Esophagus muscularis mucosa (tissue), 4 donors: ENCODE measurements around the gene DUSP28. TPM values are rescaled to one million over a fixed set of nuclear protein-coding genes. Genes with fewer than 3 reads are reported as not detected.

ENCODE experiments used
- DNase-seq: peaks from one replicate; pipeline ENCODE4 v3.0.0-alpha.2; 2017; ENCODE audit errors: extremely low spot score
- H3K27ac ChIP-seq, 4 donors: fragments of 200-600 bp; sonication (generic); replicated peaks in 1 of 4; 1 replicate in 3 of 4; 2 replicates in 1 of 4; pipeline ENCODE4 v1.5.1; 2016 to 2019; ENCODE audit warnings: mild to moderate bottlenecking in 1 of 4
- H3K27me3 ChIP-seq, 4 donors: fragments of 200-600 bp; sonication (generic); one replicate each; pipeline versions ENCODE4 v1.5.1 to v1.6.0; 2016 to 2019
- H3K36me3 ChIP-seq, 4 donors: fragments of 200-600 bp; sonication (generic); one replicate each; pipeline ENCODE4 v1.5.1; 2016 to 2019
- H3K4me1 ChIP-seq, 4 donors: fragments of 200-600 bp; sonication (generic); one replicate each; pipeline ENCODE4 v1.5.1; 2016 to 2019
- H3K4me3 ChIP-seq, 4 donors: fragments of 200-600 bp; sonication (generic); 1 replicate in 2 of 4; 2 replicates in 2 of 4; pipeline ENCODE4 v1.5.1; 2016 to 2019; ENCODE audit warnings: mild to moderate bottlenecking in 4 of 4, moderate library complexity in 1 of 4
- H3K9me3 ChIP-seq, 4 donors: fragments of 200-600 bp; sonication (generic); 1 replicate in 3 of 4; 2 replicates in 1 of 4; pipeline ENCODE4 v1.5.1; 2016 to 2019
- EP300 ChIP-seq: sonication (generic); formaldehyde crosslinking; IDR thresholded peaks from one replicate; pipeline ENCODE4 v1.6.1; 2017; ENCODE audit warnings: antibody characterized with exemption
- POLR2A ChIP-seq: fragments of 450-650 bp; IDR thresholded peaks from one replicate; pipeline ENCODE4 v1.6.1; 2017; ENCODE audit warnings: antibody characterized with exemption, moderate library complexity, mild to moderate bottlenecking, low read depth
- POLR2AphosphoS5 ChIP-seq, 2 donors: sonication (generic); formaldehyde crosslinking; IDR thresholded peaks; one replicate each; pipeline ENCODE4 v1.6.1; 2017; ENCODE audit warnings: antibody characterized with exemption in 2 of 2
- WGBS: methylation state at CpG from one replicate; pipeline ENCODE4 v1.1.5; 2018; 5-methylcytosine and 5-hydroxymethylcytosine counted together
- intact Hi-C: fragments of 100-400 bp; cut with DNase I; formaldehyde crosslinking; loops from one replicate; pipeline ENCODE4 v1.15.1; 2023
- total RNA-seq, 4 donors: library from RNA; depleted of rRNA; stranded (reverse); fragments of >200 nt; gene quantifications; one replicate each; pipeline versions ENCODE4 v1.1.0 to v1.2.1, GENCODE V29; 2016
- TF ChIP-seq, protein P1 (sequence below), 3 experiments: fragments of 200-600 bp in 2 of 3; fragments of 450-650 bp in 1 of 3; sonication (generic) in 2 of 3; IDR thresholded peaks; one replicate each; pipeline ENCODE4 v1.5.1; 2017 to 2019; ENCODE audit warnings: antibody characterized with exemption in 3 of 3, mild to moderate bottlenecking in 2 of 3, moderate library complexity in 1 of 3

Gene DUSP28
- total RNA-seq, 4 donors from 2014 or later, result 3.8 to 7.3 (median 4.8) TPM

DNA sequence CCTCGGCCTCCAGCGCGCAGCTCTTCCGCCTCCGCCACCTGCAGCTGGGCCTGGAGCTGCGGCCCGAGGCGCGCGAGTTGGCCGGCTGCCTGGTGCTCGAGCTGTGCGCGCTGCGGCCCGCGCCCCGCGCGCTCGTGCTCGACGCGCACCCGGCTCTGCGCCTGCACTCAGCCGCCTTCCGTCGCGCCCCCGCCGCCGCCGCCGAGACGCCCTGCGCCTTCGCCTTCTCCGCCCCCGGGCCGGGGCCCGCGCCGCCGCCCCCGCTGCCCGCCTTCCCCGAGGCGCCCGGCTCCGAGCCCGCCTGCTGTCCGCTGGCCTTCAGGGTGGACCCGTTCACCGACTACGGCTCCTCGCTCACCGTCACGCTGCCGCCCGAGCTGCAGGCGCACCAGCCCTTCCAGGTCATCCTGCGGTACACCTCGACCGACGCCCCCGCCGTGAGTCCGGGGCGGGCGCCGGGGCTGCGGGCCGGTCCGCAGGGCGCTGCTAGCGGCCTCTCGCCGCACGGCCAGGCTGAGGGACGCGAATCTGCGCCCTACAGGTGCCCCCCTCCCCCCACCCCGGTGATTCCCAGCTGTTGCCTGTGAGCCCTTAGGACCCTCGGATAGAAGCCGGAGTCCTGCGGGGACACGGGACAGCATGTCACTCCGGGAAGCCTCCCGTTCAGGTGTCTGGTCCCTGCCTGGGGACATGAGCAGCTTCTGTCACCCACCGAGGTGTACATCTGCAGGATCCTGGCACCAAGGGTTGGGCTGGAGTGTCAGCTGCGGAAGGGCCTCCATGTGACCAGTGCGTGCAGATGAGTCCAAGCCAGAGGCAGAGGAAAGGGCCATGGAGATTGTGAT, 8.7 kb downstream of the DUSP28 start:
- Histone ChIP-seq H3K4me3 (peak overlapping the region; percentile 73 to 90 (median 87)), H3K9me3 (no peaks in the 10 kb centered on the region), H3K27me3 (no peaks in the 10 kb centered on the region), H3K36me3 (peaks cover 4 to 24% (median 23%) of the 10 kb centered on the region in 4 donors), H3K27ac (peak overlapping the region; percentile 81 to 96 (median 83)), H3K4me1 (peaks cover 45 to 74% (median 62%) of the 10 kb centered on the region in 4 donors)
- intact Hi-C loops, result loop anchor here (10.0 kb wide), 1 partner anchor 134 kb away; the partner anchor contains the start of gene GPC1
- no CpG with 5 or more reads among the region's 93 CpGs for WGBS
- no peak for DNase-seq
- TF ChIP-seq, protein P1, sequence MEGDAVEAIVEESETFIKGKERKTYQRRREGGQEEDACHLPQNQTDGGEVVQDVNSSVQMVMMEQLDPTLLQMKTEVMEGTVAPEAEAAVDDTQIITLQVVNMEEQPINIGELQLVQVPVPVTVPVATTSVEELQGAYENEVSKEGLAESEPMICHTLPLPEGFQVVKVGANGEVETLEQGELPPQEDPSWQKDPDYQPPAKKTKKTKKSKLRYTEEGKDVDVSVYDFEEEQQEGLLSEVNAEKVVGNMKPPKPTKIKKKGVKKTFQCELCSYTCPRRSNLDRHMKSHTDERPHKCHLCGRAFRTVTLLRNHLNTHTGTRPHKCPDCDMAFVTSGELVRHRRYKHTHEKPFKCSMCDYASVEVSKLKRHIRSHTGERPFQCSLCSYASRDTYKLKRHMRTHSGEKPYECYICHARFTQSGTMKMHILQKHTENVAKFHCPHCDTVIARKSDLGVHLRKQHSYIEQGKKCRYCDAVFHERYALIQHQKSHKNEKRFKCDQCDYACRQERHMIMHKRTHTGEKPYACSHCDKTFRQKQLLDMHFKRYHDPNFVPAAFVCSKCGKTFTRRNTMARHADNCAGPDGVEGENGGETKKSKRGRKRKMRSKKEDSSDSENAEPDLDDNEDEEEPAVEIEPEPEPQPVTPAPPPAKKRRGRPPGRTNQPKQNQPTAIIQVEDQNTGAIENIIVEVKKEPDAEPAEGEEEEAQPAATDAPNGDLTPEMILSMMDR (IDR thresholded peaks at IDR 0.05), result no peak
- TF ChIP-seq POLR2AphosphoS5 (IDR thresholded peaks at IDR 0.05), result no peak
- TF ChIP-seq POLR2A, result no peak
- no peak for TF ChIP-seq EP300

DNA sequence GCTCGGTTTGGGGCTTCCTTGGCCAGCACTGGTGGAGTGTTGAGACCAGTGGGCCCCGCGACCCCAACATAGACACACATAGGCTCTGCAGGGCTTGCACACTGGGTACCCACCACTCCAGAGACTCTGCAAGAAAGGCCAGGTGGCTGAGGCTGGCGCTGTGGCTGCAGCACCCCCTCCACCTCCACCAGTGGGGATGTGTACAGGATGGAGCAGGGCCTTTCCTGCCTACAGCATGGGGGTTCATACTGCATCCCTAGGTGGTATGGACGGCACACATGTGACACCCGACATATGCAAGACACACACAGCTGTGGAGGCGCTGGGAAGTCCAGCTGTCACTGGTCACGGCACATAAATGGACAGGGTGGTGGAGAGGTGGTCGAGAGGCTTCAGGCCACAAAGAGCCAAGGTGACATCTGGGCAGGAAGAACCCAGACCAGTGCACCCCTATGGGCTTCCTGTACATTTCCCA, 9.4 kb downstream of the DUSP28 start:
- no peaks in the 10 kb centered on the region for H3K9me3 ChIP-seq
- H3K36me3 ChIP-seq, result peaks cover 9 to 31% (median 28%) of the 10 kb centered on the region in 4 donors
- no peak for TF ChIP-seq EP300
- TF ChIP-seq POLR2AphosphoS5 (IDR thresholded peaks at IDR 0.05), result no peak
- TF ChIP-seq, protein P1 (IDR thresholded peaks at IDR 0.05), result no peak
- TF ChIP-seq POLR2A, result no peak
- 84% methylated on average over 8 of the region's 9 CpGs for WGBS
- peaks cover 45 to 68% (median 60%) of the 10 kb centered on the region in 4 donors for H3K4me1 ChIP-seq
- intact Hi-C loops, result loop anchor here (10.0 kb wide), 1 partner anchor 135 kb away; the partner anchor contains the start of gene GPC1
- H3K27ac ChIP-seq, result peak overlapping the region; percentile 81 to 96 (median 83)
- H3K27me3 ChIP-seq, result no peaks in the 10 kb centered on the region
- H3K4me3 ChIP-seq, result peak overlapping the region; percentile 73 to 90 (median 87)
- DNase-seq, result no peak

DNA sequence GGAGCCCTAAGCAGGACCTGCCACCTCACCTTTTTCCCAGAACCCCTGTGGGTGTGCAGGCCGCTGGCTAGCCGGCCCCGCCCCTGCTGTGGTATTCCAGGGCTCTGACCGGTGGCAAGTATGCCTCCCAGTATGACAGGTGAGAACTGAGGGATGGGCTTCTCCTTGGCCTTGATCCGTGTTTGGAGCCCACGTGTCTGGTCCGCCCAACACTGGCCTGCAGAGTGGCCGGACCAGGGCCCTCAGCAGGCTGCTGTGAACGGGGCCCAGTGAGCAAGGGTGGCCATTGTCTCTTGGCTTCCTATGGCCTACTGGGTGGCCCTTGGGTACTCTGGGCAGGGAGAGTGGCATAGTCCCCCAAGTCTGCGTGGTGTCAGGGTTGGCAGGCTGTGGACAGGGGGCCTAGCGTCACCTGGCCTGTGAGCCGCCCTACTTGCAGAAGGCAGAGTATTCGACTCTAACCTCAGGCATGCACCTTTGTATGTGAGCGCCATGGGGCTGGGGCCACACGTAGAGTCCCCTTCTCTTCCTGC, 9.9 kb downstream of the DUSP28 start:
- peak overlapping the region in 2 of 4 donors; percentile 83 to 96 for H3K27ac ChIP-seq
- no peak for TF ChIP-seq POLR2A
- TF ChIP-seq, protein P1 (IDR thresholded peaks at IDR 0.05), result no peak
- TF ChIP-seq EP300, result no peak
- no peak for TF ChIP-seq POLR2AphosphoS5 (IDR thresholded peaks at IDR 0.05)
- WGBS, result 96% methylated on average over 5 of the region's 15 CpGs
- peaks cover 45 to 63% (median 57%) of the 10 kb centered on the region in 4 donors for H3K4me1 ChIP-seq
- H3K9me3 ChIP-seq, result no peaks in the 10 kb centered on the region
- peak overlapping the region; percentile 73 to 90 (median 87) for H3K4me3 ChIP-seq
- intact Hi-C loops, result loop anchor here (10.0 kb wide), 1 partner anchor 135 kb away; the partner anchor contains the start of gene GPC1
- no peaks in the 10 kb centered on the region for H3K27me3 ChIP-seq
- H3K36me3 ChIP-seq, result peaks cover 14 to 36% (median 33%) of the 10 kb centered on the region in 4 donors
- no peak for DNase-seq

DNA sequence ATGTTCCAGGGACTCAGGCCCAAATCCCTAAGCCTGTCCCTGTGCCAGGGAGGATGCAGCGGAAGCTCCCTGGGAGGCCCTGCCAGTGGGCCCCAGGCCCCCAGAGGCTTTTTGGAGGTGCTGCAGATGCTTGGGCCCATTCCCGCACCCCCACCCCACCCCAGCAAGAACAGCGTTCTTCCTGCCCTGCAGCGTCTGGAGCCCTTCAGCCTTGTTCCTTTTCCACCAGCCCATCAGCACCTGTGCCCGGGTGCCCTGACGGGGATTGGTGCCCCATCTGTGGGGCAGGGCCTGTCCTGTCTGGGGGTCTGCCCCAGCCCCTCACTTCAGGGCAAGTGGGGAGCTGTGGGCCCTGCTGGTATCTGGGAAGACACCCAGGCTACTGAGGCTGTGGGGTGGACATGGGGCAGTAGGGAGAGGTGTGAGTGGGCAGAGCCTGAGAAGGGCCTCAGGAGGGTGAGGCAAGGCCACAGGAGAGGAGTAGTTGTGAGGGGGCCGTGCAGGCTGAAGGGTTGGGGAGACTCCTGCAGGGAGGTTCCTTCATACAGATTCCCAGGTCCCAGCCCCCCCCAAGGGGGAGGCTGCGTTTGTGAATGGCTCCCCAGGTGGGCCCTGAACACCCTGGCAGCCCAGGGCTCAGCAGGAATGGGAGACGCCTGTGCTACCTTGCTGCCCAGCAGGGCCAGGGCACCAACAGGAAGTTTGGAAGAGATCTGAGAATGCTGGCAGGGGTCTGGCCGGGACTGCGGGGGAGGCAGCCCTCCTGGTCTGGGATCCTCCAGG, 10.6 kb downstream of the DUSP28 start:
- no peaks in the 10 kb centered on the region for H3K9me3 ChIP-seq
- no peak for DNase-seq
- WGBS, result 76% methylated on average over 6 of the region's 11 CpGs
- peaks cover 38 to 56% (median 50%) of the 10 kb centered on the region in 4 donors for H3K4me1 ChIP-seq
- TF ChIP-seq EP300 (no peak), POLR2AphosphoS5 (IDR thresholded peaks at IDR 0.05) (no peak), POLR2A (no peak)
- TF ChIP-seq, protein P1 (IDR thresholded peaks at IDR 0.05), result no peak
- peaks cover 20 to 43% (median 40%) of the 10 kb centered on the region in 4 donors for H3K36me3 ChIP-seq
- peak overlapping the region in 1 of 4 donors; percentile 73 for H3K4me3 ChIP-seq
- intact Hi-C loops, result no loop called here
- no peaks in the 10 kb centered on the region for H3K27me3 ChIP-seq
- H3K27ac ChIP-seq, result no peak overlapping the region
